GM06990 (cell line): ENCODE data around the gene KBTBD4.
"Not testable (repeated sequence)": the region's sequence is repeated elsewhere in the genome, so short reads cannot be mapped to it uniquely, and the experiment has no call there.

Experiments used
- DNase-seq: peaks from one replicate; pipeline ENCODE4 v3.0.0-alpha.2; 2011; ENCODE audit not compliant: insufficient read length; ENCODE audit errors: extremely low read depth
- H3K27me3 ChIP-seq: replicated peaks from 2 replicates; pipeline ENCODE4 v1.6.0; 2011; ENCODE audit warnings: low read length; ENCODE audit not compliant: control insufficient read depth, insufficient read depth
- H3K36me3 ChIP-seq: 2 replicates; pipeline ENCODE4 v1.5.1; 2011; ENCODE audit warnings: low read length; ENCODE audit not compliant: control insufficient read depth, insufficient read depth
- H3K4me3 ChIP-seq: replicated peaks from 2 replicates; pipeline ENCODE4 v1.5.1; 2011; ENCODE audit warnings: low read depth, mild to moderate bottlenecking, control low read depth, low read length
- CTCF ChIP-seq: IDR thresholded peaks from 2 replicates; pipeline ENCODE4 v1.5.1; 2011; ENCODE audit warnings: low read length, control low read depth, mild to moderate bottlenecking, inconsistent platforms; ENCODE audit not compliant: insufficient read depth, poor library complexity, severe bottlenecking

Gene KBTBD4

GRCh38 chr11:47565340-47566148 lies 13.2 kb downstream of the KBTBD4 start, which contains the start of gene PTPMT1:
Gene PTPMT1, plus strand, starts transcription at chr11:47565599. Its CDS starts 24 bp downstream, at chr11:47565623.
- Histone ChIP-seq H3K27me3 (no peaks in the 10 kb centered on the region), H3K36me3 (peaks cover 5% of the 10 kb centered on the region), H3K4me3 (peak within 1 kb of the TSS; percentile 97)
- TF ChIP-seq CTCF: no peak
- DNase-seq: peak; percentile 87

GRCh38 chr11:47564933-47565339 lies 13.8 kb downstream of the KBTBD4 start:
- TF ChIP-seq CTCF: no peak
- no peaks in the 10 kb centered on the region for H3K27me3 ChIP-seq
- peak overlapping the region; percentile 97 for H3K4me3 ChIP-seq
- peaks cover 5% of the 10 kb centered on the region for H3K36me3 ChIP-seq
- no peak for DNase-seq

- DNase-seq, H3K4me3 ChIP-seq, H3K36me3 ChIP-seq, H3K27me3 ChIP-seq: not testable (repeated sequence)
Observed at GRCh38 chr11:47564366-47564765, 14.4 kb downstream of the KBTBD4 start.

- not testable (repeated sequence) for DNase-seq, H3K27me3 ChIP-seq
Observed at GRCh38 chr11:47562393-47562792, 16.4 kb downstream of the KBTBD4 start.

GRCh38 chr11:47560426-47560825 lies 18.3 kb downstream of the KBTBD4 start:
- no peak overlapping the region for H3K4me3 ChIP-seq
- no peak for DNase-seq

More at GRCh38 chr11:47562393-47562792, 16.4 kb downstream of the KBTBD4 start:
- H3K36me3 ChIP-seq, H3K4me3 ChIP-seq: not testable (repeated sequence)

GRCh38 chr11:47558695-47559094 lies 20.1 kb downstream of the KBTBD4 start:
- no peaks in the 10 kb centered on the region for H3K27me3 ChIP-seq
- H3K4me3 ChIP-seq: no peak overlapping the region
- no peak for DNase-seq
- no peak for TF ChIP-seq CTCF
- no peaks in the 10 kb centered on the region; the same call in 1 of the 2 replicates for H3K36me3 ChIP-seq

More at GRCh38 chr11:47560426-47560825, 18.3 kb downstream of the KBTBD4 start:
- Histone ChIP-seq H3K36me3 (no peaks in the 10 kb centered on the region; the same call in 1 of the 2 replicates), H3K27me3 (no peaks in the 10 kb centered on the region)
- no peak for TF ChIP-seq CTCF

- not testable (repeated sequence) for DNase-seq, H3K4me3 ChIP-seq, H3K36me3 ChIP-seq, H3K27me3 ChIP-seq
Observed at GRCh38 chr11:47557004-47557403, 21.8 kb downstream of the KBTBD4 start.
